Progenitor cell of endocrine pancreas (in vitro differentiated cells): ENCODE results near the gene MACROD1. TPM values are rescaled to one million over a fixed set of nuclear protein-coding genes. Genes with fewer than 3 reads are reported as not detected.

ENCODE experiments used
- DNase-seq: peaks from one replicate; pipeline ENCODE4 v3.0.0; 2021; ENCODE audit warnings: low spot score; ENCODE audit not compliant: unreplicated experiment
- H3K27ac Mint-ChIP-seq: 2 replicates; pipeline ENCODE4 v1.8.0; 2021; ENCODE audit warnings: mild to moderate bottlenecking, moderate library complexity, mixed read lengths
- H3K27me3 Mint-ChIP-seq: 2 replicates; pipeline ENCODE4 v1.8.0; 2021; ENCODE audit warnings: mixed read lengths
- H3K36me3 Mint-ChIP-seq: 2 replicates; pipeline ENCODE4 v1.8.0; 2022; ENCODE audit warnings: mixed read lengths; ENCODE audit not compliant: insufficient read depth
- H3K4me1 Mint-ChIP-seq: 2 replicates; pipeline ENCODE4 v1.8.0; 2021; ENCODE audit warnings: low read depth, mixed read lengths
- H3K4me3 Mint-ChIP-seq: 2 replicates; pipeline ENCODE4 v1.8.0; 2021; ENCODE audit warnings: low read depth, mild to moderate bottlenecking, moderate library complexity, mixed read lengths
- H3K9me3 Mint-ChIP-seq: 2 replicates; pipeline ENCODE4 v1.8.0; 2021; ENCODE audit warnings: low read depth, mixed read lengths
- total RNA-seq: library from RNA; stranded (reverse); gene quantifications from 2 replicates; pipeline ENCODE4 v1.2.1, GENCODE V29; 2021
- TF ChIP-seq, protein P1 (sequence below): fragments of 200-600 bp; sonication (generic); IDR thresholded peaks from one replicate; pipeline ENCODE4 v1.5.0; 2021; ENCODE audit warnings: antibody characterized with exemption, mild to moderate bottlenecking; ENCODE audit not compliant: unreplicated experiment

Gene MACROD1
- total RNA-seq, 1 donor from 2014 or later = 28.0 TPM

DNA sequence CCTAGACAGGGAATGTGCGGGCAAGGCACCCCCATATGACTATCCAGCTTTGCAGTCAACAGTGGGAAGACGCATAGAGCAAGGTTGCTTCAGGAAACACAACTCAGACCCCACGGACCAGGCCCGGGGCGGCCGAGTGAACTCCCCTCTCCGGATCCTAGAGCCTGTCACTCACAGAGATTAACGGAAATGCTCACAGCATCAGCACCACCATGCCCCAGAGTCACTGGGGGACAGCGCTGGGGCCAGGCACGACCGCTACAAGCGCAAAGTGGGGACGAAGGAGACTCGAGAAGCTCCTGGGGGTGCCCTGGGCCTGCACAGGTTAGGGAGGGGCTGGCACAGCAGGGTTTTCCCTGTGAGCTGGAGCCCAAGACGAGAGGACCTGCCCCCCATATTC lies 15.9 kb downstream of the MACROD1 start:
- H3K27me3 Mint-ChIP-seq = peaks cover 20% of the 10 kb centered on the region
- H3K36me3 Mint-ChIP-seq = peaks cover 4% of the 10 kb centered on the region
- no peak overlapping the region for H3K27ac Mint-ChIP-seq
- H3K9me3 Mint-ChIP-seq = no peaks in the 10 kb centered on the region
- DNase-seq = no peak
- TF ChIP-seq, protein P1, sequence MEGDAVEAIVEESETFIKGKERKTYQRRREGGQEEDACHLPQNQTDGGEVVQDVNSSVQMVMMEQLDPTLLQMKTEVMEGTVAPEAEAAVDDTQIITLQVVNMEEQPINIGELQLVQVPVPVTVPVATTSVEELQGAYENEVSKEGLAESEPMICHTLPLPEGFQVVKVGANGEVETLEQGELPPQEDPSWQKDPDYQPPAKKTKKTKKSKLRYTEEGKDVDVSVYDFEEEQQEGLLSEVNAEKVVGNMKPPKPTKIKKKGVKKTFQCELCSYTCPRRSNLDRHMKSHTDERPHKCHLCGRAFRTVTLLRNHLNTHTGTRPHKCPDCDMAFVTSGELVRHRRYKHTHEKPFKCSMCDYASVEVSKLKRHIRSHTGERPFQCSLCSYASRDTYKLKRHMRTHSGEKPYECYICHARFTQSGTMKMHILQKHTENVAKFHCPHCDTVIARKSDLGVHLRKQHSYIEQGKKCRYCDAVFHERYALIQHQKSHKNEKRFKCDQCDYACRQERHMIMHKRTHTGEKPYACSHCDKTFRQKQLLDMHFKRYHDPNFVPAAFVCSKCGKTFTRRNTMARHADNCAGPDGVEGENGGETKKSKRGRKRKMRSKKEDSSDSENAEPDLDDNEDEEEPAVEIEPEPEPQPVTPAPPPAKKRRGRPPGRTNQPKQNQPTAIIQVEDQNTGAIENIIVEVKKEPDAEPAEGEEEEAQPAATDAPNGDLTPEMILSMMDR = no peak
- H3K4me3 Mint-ChIP-seq = no peak overlapping the region
- H3K4me1 Mint-ChIP-seq = peaks cover 4% of the 10 kb centered on the region

DNA sequence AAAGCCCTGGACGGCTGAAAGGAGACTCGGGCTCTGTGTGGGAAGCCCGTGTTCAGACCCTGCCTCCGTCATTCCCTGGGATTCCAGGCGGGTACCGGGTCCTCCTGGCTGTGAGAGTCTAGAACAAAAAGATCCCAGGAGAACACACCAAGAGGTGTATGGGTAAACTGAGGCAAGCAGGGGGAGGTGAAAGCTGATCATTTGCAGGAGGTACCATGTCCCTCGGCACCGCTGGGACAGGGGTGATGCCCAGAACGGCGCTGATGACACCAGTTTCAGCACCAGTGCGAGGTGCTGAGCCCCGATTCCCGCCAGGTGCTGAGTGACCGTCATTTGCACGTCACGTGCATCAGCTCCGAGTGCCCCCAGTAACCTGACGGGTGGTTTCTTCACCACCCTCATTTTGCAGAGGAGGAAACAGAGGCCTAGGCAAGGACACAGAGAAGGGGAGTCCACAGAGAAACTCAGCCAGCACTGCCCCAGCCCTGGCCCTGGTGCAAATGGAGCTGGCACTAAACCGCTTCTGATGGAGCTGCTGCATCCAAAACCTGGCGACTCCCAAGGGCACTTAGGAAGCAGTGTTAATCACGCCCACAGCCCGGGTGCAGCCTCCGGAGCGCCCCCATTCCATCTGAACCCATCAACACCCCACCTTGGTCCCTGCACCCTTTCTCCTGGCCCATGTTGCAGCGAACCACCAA lies 16.8 kb downstream of the MACROD1 start:
- peaks cover 4% of the 10 kb centered on the region for H3K4me1 Mint-ChIP-seq
- H3K27me3 Mint-ChIP-seq = peaks cover 17% of the 10 kb centered on the region
- no peak for DNase-seq
- H3K4me3 Mint-ChIP-seq = no peak overlapping the region
- H3K27ac Mint-ChIP-seq = no peak overlapping the region
- H3K36me3 Mint-ChIP-seq = peaks cover 4% of the 10 kb centered on the region
- TF ChIP-seq, protein P1 = no peak
- H3K9me3 Mint-ChIP-seq = no peaks in the 10 kb centered on the region

DNA sequence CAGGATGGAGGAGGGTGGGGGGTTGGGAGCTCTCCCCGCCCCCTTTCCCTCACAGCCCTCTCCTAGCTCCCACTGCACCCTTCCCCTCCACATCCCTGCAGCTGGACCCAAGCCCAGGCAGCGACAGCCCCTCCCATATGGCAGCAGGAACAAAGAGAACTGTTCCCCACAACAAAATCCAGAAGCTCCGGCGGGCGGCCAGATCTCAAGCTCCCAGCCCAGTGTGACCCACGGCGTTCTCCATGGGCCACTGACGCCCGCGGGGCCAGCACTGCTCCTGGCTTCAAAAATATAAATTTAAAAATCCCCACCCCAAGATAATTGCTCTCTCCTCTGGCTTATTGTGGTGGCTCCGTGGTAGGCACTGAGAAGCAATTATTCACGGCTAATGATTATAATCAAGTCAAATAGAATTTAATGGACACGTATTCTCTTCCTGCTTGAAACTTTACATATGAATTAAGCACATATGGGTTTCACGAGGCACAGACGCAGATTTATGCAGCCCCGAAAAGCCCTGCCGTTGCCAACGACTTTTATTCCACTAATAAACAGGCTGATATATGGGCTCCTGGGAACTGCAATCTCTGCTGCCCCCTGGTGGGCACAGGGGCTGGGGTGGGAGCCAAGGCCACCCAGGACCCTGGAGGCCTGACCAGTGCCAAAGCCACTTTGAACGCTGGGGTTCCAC lies 17.5 kb downstream of the MACROD1 start:
- Mint-ChIP-seq H3K4me1 (peaks cover 4% of the 10 kb centered on the region), H3K4me3 (no peak overlapping the region), H3K27ac (peak overlapping the region; percentile 77), H3K27me3 (peaks cover 19% of the 10 kb centered on the region), H3K36me3 (peaks cover 4% of the 10 kb centered on the region), H3K9me3 (no peaks in the 10 kb centered on the region)
- DNase-seq = peak; percentile 78
- TF ChIP-seq, protein P1 = peak; percentile 96

DNA sequence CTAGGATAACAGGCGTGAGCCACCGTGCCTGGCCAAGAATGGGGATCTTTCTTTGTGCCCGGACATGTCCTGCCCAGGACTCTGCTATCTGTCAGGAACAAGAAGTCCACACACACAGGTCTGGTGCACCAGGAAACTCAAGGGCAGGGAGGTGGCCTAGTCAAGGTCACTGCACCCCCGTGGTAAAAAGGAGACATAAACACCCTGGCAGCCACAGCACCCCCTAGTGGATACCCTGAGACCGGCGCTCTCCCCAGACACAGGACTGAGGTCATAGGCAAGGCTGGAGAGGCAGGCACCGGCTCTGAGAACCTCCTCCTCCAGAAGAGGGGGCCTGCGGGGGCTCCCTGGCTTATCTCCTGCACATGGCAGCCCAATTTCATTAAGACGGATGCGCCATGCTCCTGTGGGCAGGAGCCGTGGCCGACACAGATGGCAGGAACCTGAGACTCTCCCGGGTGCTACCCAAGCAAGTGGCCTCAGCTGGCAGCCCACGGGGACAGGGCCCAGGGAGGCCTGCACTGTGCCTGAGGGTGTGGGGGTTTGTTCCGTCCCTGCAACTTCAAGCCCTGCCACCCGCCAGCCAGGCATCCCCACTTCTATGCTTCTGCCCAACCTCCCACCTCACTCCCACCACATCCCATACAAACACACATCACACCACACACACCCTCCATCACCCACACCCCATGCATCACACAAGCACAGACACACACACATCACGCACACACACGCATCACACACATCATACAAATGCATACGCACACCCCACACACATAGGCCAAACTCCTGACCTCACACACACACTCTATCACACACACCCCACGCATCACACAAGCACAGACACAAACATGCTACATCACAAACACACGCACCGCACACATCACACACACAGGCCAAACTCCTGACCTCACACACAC lies 19.6 kb downstream of the MACROD1 start:
- peaks cover 4% of the 10 kb centered on the region for H3K36me3 Mint-ChIP-seq
- H3K4me3 Mint-ChIP-seq = no peak overlapping the region
- no peak overlapping the region for H3K27ac Mint-ChIP-seq
- DNase-seq = no peak
- TF ChIP-seq, protein P1 = peak; percentile 69
- peaks cover 4% of the 10 kb centered on the region for H3K4me1 Mint-ChIP-seq
- H3K9me3 Mint-ChIP-seq = no peaks in the 10 kb centered on the region
- H3K27me3 Mint-ChIP-seq = peaks cover 19% of the 10 kb centered on the region
